ENCODE results near the gene GPS2.

DNA sequence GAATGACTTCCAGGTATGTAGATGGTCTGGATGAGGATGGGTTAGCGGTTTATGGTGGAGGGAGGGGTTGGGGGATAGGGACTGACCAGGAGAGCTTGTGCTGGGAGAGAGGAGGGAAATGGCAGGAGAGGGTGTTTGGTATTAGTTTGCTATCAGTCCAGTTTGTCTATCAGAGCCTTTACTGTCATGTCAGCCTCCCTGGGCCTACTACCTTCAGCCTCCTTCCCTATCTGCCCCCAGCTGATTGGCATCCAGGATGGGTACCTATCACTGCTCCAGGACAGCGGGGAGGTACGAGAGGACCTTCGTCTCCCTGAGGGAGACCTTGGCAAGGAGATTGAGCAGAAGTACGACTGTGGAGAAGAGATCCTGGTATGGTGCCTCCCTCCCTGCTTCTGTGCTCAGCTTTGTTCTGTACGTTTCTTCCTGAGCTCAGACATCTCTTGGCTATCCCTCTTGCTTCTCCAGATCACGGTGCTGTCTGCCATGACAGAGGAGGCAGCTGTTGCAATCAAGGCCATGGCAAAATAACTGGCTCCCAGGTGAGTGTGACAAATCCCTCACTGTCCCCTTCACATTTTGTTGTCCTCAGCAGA lies 4.0 kb downstream of the GPS2 start:
- TF ChIP-seq, protein P1, sequence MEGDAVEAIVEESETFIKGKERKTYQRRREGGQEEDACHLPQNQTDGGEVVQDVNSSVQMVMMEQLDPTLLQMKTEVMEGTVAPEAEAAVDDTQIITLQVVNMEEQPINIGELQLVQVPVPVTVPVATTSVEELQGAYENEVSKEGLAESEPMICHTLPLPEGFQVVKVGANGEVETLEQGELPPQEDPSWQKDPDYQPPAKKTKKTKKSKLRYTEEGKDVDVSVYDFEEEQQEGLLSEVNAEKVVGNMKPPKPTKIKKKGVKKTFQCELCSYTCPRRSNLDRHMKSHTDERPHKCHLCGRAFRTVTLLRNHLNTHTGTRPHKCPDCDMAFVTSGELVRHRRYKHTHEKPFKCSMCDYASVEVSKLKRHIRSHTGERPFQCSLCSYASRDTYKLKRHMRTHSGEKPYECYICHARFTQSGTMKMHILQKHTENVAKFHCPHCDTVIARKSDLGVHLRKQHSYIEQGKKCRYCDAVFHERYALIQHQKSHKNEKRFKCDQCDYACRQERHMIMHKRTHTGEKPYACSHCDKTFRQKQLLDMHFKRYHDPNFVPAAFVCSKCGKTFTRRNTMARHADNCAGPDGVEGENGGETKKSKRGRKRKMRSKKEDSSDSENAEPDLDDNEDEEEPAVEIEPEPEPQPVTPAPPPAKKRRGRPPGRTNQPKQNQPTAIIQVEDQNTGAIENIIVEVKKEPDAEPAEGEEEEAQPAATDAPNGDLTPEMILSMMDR (IDR thresholded peaks at IDR 0.05): no peak
- no peak for TF ChIP-seq POLR2A (IDR thresholded peaks at IDR 0.05)
